ENCODE results near the gene PAQR6. TPM values are rescaled to one million over a fixed set of nuclear protein-coding genes. Genes with fewer than 3 reads are reported as not detected.

Gene PAQR6
- total RNA-seq, 1 experiment from 2014 or later, result 7.2 TPM

DNA sequence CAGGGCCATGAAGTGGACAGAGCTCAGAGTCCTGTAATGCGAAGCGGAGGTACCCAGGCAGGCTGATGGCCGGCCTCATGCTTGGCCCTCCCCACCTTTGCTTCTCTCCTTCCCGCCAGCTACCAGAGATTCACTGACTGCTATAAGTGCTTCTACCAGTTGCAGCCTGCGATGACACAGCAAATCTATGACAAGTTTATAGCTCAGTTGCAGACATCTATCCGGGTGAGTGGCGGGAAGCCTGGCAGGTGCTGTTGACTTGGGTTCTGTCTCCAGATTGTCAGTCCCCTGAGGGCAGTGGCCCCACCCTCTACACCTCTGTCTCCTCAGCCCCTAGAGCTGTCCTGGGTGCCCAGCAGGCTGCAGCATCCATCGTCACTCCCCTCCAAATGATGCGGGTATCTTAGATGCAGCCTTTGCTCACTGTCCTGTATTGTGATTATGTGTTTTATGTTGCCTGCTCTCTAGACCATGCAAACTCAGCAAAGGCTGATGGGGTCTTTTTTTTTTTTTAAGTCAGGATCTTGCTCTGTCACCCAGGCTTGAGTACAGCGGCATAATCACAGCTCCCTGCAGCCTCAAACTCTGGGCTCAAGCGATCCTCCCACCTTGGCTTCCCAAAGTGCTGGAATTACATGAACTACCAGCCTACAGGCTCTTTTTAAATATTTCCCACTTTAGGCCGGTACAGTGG, 15.5 kb downstream of the PAQR6 start:
- TF ChIP-seq CTCF (conservative IDR thresholded peaks at IDR 0.05; ENCODE audit: low read depth, low read length) (no peak), EZH2 (IDR thresholded peaks at IDR 0.05; ENCODE audit: low read length, unreplicated experiment) (no peak), EZH2phosphoT487 (IDR thresholded peaks at IDR 0.05; ENCODE audit: borderline replicate concordance, low read length) (no peak)
- Histone ChIP-seq H3K36me3 (ENCODE audit: low read depth, low read length) (peaks cover 13% of the 10 kb centered on the region; the same call in 1 of the 2 replicates), H3K9me2 (replicated peaks; ENCODE audit: low read length) (no peaks in the 10 kb centered on the region), H3K27ac (ENCODE audit: low read length) (no peak overlapping the region), H2AFZ (ENCODE audit: low read length) (no peak overlapping the region), H4K20me1 (ENCODE audit: low read length) (no peaks in the 10 kb centered on the region), H3K4me2 (ENCODE audit: low read length) (no peak overlapping the region), H3K27me3 (ENCODE audit: low read length) (no peaks in the 10 kb centered on the region), H3K9ac (ENCODE audit: low read length) (no peak overlapping the region), H3K79me2 (ENCODE audit: low read length) (no peaks in the 10 kb centered on the region), H3K4me3 (ENCODE audit: low read length) (no peak overlapping the region), H3K9me3 (ENCODE audit: low read length) (no peaks in the 10 kb centered on the region), H3K4me1 (ENCODE audit: insufficient read depth, low read length) (0 out of 2 replicates have a peak, but pooled peaks cover 4% of the 10 kb centered on the region), H3F3A (ENCODE audit: low read length, unreplicated experiment) (no peaks in the 10 kb centered on the region)
- ATAC-seq (no peak), DNase-seq (no peak)
- no TSS peak for BruUV-seq (replicated peaks)
- CTCF ChIA-PET, result interaction anchor here (0.5 to 0.9 kb wide), 3 partner anchors 87 to 568 kb away, joined by 3 to 4 read pairs (median 3); no protein-coding TSS in a partner anchor
- intact Hi-C loops (cut with micrococcal nuclease), result no loop called here
- POLR2A ChIA-PET (ENCODE audit: unreplicated experiment), result interaction anchor here (0.6 to 1.1 kb wide), 3 partner anchors 15 to 503 kb away, joined by 3 to 13 read pairs (median 6); partner anchors contain the start of gene PAQR6

GRCh38 chr1:156230473-156230837, 17.4 kb downstream of the PAQR6 start:
- H3K4me3 ChIP-seq (ENCODE audit: low read length), result no peak overlapping the region
- ChIA-PET CTCF (no interaction called here), POLR2A (ENCODE audit: unreplicated experiment) (no interaction called here)
- no peaks in the 10 kb centered on the region for H3F3A ChIP-seq (ENCODE audit: low read length, unreplicated experiment)
- no peaks in the 10 kb centered on the region for H3K27me3 ChIP-seq (ENCODE audit: low read length)
- no peaks in the 10 kb centered on the region for H3K9me2 ChIP-seq (replicated peaks; ENCODE audit: low read length)
- no peak overlapping the region for H2AFZ ChIP-seq (ENCODE audit: low read length)
- H3K9ac ChIP-seq (ENCODE audit: low read length), result no peak overlapping the region
- no peak overlapping the region for H3K4me2 ChIP-seq (ENCODE audit: low read length)
- intact Hi-C loops (cut with micrococcal nuclease), result no loop called here
- ATAC-seq, result no peak
- peaks cover 2% of the 10 kb centered on the region; the same call in 1 of the 2 replicates for H3K36me3 ChIP-seq (ENCODE audit: low read depth, low read length)
- no peaks in the 10 kb centered on the region for H4K20me1 ChIP-seq (ENCODE audit: low read length)
- no TSS peak for BruUV-seq (replicated peaks)
- no peak overlapping the region for H3K27ac ChIP-seq (ENCODE audit: low read length)
- no peaks in the 10 kb centered on the region for H3K9me3 ChIP-seq (ENCODE audit: low read length)
- no peaks in the 10 kb centered on the region for H3K79me2 ChIP-seq (ENCODE audit: low read length)
- H3K4me1 ChIP-seq (ENCODE audit: insufficient read depth, low read length), result 0 out of 2 replicates have a peak, but pooled peaks cover 4% of the 10 kb centered on the region
- no peak for DNase-seq
- TF ChIP-seq EZH2phosphoT487 (IDR thresholded peaks at IDR 0.05; ENCODE audit: borderline replicate concordance, low read length) (no peak), CTCF (conservative IDR thresholded peaks at IDR 0.05; ENCODE audit: low read depth, low read length) (no peak), EZH2 (IDR thresholded peaks at IDR 0.05; ENCODE audit: low read length, unreplicated experiment) (no peak)

- no TSS peak for BruUV-seq (replicated peaks)
- no peak overlapping the region for H3K4me2 ChIP-seq (ENCODE audit: low read length)
- no peak overlapping the region for H2AFZ ChIP-seq (ENCODE audit: low read length)
- no peak overlapping the region for H3K4me3 ChIP-seq (ENCODE audit: low read length)
- ATAC-seq (no peak), DNase-seq (no peak)
- CTCF ChIA-PET, result no interaction called here
- H3K36me3 ChIP-seq (ENCODE audit: low read depth, low read length), result peaks cover 2% of the 10 kb centered on the region; the same call in 1 of the 2 replicates
- intact Hi-C loops (cut with micrococcal nuclease), result no loop called here
- no peak overlapping the region for H3K9ac ChIP-seq (ENCODE audit: low read length)
- H4K20me1 ChIP-seq (ENCODE audit: low read length), result no peaks in the 10 kb centered on the region
- POLR2A ChIA-PET (ENCODE audit: unreplicated experiment), result no interaction called here
- H3K9me2 ChIP-seq (replicated peaks; ENCODE audit: low read length), result no peaks in the 10 kb centered on the region
- H3K4me1 ChIP-seq (ENCODE audit: insufficient read depth, low read length), result 0 out of 2 replicates have a peak, but pooled peaks cover 4% of the 10 kb centered on the region
- H3K9me3 ChIP-seq (ENCODE audit: low read length), result no peaks in the 10 kb centered on the region
- H3K79me2 ChIP-seq (ENCODE audit: low read length), result no peaks in the 10 kb centered on the region
- H3K27ac ChIP-seq (ENCODE audit: low read length), result no peak overlapping the region
- H3F3A ChIP-seq (ENCODE audit: low read length, unreplicated experiment), result no peaks in the 10 kb centered on the region
- TF ChIP-seq EZH2 (IDR thresholded peaks at IDR 0.05; ENCODE audit: low read length, unreplicated experiment), result no peak
- no peak for TF ChIP-seq EZH2phosphoT487 (IDR thresholded peaks at IDR 0.05; ENCODE audit: borderline replicate concordance, low read length)
- TF ChIP-seq CTCF (conservative IDR thresholded peaks at IDR 0.05; ENCODE audit: low read depth, low read length), result no peak
- H3K27me3 ChIP-seq (ENCODE audit: low read length), result no peaks in the 10 kb centered on the region
These were observed 17.9 kb downstream of the PAQR6 start for GRCh38 chr1:156229809-156230472.

All from PC-3 (cell line).